ACHN (cell line): ENCODE data around the gene RS1.
A peak's percentile ranks its signal among the peaks of the same experiment; 100 is the strongest.

ENCODE experiments used
- DNase-seq: peaks from one replicate; pipeline ENCODE4 v3.0.0-alpha.2; 2015
- in situ Hi-C: cut with HindIII; loops from 2 replicates; pipeline ENCODE4 v1.10.0; 2017; ENCODE audit warnings: low sequenced_read_pairs, low pct_ligation_motif_present, low pct_unique_long_range_greater_than_20kb

The RS1 gene

GRCh38 chrX:18619288-18619687 is 52.6 kb downstream of the RS1 start:
- no peak for DNase-seq
- in situ Hi-C loops: no loop called here

DNA sequence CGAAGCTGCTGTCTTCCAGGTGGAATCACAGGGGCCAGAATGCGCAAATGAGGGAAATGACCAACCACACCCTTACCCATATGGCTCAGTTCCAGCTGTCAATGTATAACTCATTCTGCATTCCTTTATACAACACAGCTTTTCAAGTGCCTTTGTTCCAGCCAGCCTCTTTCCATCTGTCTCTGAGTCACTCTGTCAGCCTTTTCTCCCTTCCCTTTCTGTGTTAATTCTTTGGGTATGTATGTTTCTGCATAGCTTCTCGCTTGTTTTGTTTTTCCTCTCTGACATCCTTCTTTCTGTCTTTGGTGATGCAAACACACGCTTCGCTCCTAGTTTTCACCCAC is 54.5 kb downstream of the RS1 start:
- DNase-seq: peak; percentile 81
- in situ Hi-C loops: no loop called here

DNA sequence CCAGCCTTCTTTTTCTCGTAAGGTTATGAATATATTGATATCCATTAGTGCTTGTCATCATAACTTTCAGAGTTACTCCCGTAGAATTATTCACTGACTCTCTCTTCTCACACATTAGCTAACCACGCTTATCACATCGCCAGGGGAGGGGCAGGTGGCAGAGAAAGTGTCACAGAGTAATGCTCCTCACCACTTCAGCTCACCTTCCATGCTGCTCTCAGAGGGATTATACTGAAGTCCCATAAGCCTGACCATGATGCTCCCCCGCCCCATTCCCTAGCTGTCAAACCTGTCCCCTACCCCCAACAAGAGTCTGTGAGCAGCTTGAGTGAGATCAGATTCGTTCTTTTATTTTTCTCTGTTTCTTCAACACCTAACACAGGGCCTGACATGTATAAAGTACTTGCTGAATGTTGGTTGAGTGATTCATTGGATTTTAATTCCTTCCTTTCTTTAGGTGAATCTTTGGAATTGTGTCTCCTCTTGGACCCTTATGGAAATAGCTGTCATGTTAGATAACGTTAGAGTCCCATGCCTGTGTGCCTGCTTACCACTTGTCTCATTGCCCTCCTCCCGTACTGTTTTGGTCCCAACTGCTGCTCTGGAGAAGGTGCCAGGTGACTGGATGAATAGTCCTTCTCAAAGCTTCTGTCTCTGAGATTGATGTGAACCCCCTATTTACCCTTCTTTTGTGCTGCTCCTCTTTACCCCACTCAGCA is 55.1 kb downstream of the RS1 start:
- peak; percentile 3 for DNase-seq
- in situ Hi-C loops: no loop called here

DNA sequence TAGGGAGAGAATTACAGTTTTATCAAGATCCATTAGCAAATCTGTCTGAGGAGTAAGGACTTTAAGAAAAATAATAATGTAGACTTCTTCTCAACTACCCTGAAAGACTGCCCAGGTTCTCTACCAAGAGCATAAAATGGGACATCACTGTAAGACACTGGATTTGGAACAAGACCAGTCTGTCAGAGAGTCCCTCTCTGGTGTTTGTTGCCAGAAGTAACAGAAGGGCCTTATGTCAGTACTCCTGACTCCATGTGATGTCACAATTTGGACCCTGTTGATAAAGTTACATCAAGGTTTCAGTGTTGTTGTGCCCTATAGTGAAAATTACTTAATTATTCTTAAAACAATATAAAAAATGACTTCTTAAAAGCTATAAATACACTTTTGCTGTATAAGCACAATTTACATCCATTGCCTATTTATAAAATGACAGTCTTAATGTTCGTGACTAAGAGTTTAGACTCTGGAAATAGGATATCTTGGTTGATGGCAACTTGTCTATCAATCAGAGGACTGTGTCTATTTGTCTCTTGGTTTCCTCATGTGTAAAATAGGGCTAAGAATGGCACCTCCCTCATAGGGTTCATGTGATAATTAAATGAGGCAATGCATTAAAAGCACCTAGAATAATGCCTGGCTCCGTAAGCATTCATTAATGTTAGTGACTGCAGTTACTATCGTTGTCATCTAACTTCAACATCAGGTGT is 57.8 kb downstream of the RS1 start:
- in situ Hi-C loops: no loop called here
- DNase-seq: no peak

DNA sequence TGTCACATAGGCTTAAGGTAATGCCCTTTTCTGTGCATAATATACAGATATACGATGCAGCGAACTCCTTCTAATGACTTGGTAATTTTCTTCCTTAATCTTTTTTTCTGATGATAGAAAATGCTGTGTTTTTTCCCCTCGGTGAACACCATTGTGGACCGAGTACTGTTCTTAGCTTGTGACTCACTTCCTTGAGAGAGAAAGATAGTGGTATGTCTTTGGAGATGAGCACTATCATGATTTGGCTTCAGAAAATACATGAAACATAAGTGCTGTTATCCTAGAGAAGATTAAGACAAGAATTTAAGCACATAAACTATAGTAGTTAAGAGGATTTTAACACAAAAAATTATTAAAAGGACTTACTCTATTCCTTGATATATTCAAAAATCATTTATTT is 63.9 kb downstream of the RS1 start:
- no peak for DNase-seq
- in situ Hi-C loops: no loop called here

DNA sequence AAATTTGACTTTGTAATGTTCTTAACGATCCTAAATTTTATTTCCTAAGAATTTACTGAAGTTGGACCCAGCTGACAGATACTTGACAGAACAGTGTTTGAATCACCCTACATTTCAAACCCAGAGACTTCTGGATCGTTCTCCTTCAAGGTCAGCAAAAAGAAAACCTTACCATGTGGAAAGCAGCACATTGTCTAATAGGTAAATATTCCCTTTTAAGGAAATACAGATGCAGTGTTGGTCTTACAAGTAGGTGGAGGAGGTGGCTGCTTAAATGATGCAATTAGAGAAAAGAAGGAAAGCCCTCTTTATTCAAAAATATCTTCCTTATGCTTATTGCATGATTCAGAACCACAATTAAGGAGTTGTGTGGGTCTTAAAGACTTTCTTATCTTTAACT is 73.5 kb downstream of the RS1 start:
- in situ Hi-C loops: no loop called here
- DNase-seq: no peak

GRCh38 chrX:18596096-18596495 is 75.8 kb downstream of the RS1 start:
- no peak for DNase-seq
- in situ Hi-C loops: no loop called here

DNA sequence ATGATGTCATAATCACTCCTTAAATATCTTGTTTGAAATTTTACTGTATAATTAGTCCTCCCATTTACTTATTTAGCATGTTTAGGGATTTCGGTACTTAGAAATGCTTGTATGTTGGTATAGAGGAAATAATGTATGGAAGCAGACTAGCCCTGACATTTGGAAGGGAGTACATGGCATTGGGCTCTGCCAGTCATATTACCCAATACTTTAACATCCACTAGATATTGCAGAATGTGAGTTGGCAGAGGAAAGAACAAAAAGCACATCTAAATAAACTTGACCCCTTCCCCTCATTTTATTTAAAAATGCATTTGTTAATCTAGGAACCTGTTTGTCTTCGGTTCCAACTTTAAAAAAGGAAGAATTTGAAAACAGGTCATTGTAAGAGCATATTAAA is 77.8 kb downstream of the RS1 start:
- in situ Hi-C loops: no loop called here
- DNase-seq: no peak

DNA sequence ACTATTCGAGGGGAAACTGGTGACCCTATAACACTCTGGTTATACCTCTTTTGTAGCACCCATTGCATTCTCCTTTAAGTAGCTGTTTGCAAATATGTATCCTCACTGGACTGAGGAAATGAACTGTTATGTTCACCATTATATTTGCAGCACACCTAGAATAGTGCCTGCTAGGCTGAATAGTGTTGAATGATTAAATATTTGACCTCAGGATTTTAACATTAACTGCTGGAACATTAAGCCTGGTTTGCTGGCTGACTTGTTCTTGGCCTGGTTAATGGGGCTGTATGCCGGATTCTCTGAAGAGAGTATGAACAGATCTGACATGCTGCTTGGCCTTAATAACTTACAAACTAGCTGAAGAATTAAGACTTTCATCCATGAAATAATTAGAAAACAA is 80.1 kb downstream of the RS1 start:
- in situ Hi-C loops: no loop called here
- no peak for DNase-seq
